GM12878 (cell line): ENCODE data around the gene PHLDB1. TPM values are rescaled to one million over a fixed set of nuclear protein-coding genes. Genes with fewer than 3 reads are reported as not detected.

Experiments
- ATAC-seq: fragments of 200-7000 bp; cut with Tn5 transposase; 3 replicates; pipeline ENCODE4 v1.9.1; 2020; ENCODE audit warnings: mild to moderate bottlenecking, moderate library complexity
- BruUV-seq: library from RNA; stranded (reverse); fragments of 400-500 nt; replicated peaks from 2 replicates; lab custom pipeline; 2021; lab: Mats Ljungman, UMichigan
- CTCF ChIA-PET: fragments of 300-600 bp; sonication (Branson Sonifier 250); formaldehyde crosslinking; extraction: SDS; loops from one replicate; lab custom pipeline; 2021; ENCODE audit warnings: inconsistent platforms; lab: Yijun Ruan, JAX
- POLR2A ChIA-PET: fragments of 350-600 bp; formaldehyde crosslinking; extraction: SDS; loops from one replicate; lab custom pipeline; 2021; ENCODE audit warnings: inconsistent platforms; lab: Charles Lee
- RAD21 ChIA-PET: fragments of 300-600 bp; sonication (Branson Sonifier 250); formaldehyde crosslinking; loops from one replicate; lab custom pipeline; 2023; ENCODE audit warnings: antibody characterized with exemption; ENCODE audit not compliant: unreplicated experiment; lab: Charles Lee
- SMC1A ChIA-PET: fragments of 300-600 bp; sonication (Branson Sonifier 250); formaldehyde crosslinking; loops from one replicate; lab custom pipeline; 2023; ENCODE audit not compliant: unreplicated experiment, uncharacterized antibody; lab: Charles Lee
- DNase-seq: peaks from one replicate; pipeline ENCODE4 v3.0.0-alpha.2; 2011; ENCODE audit warnings: low read depth, low spot score
- FAIRE-seq: peaks from 3 replicates; lab custom pipeline; 2011; peaks lifted over from hg19 to GRCh38; lab: Jason Lieb, UNC
- H2AFZ ChIP-seq: 2 replicates; pipeline ENCODE4 v1.6.0; 2011; ENCODE audit warnings: low read depth, low read length, control low read depth; ENCODE audit not compliant: control insufficient read depth
- H3K27ac ChIP-seq: 2 replicates; pipeline ENCODE4 v1.5.1; 2011; ENCODE audit warnings: control low read depth; ENCODE audit not compliant: control insufficient read depth, insufficient read depth
- H3K27me3 ChIP-seq, 2 experiments: replicated peaks in 1 of 2; 2 replicates each; pipeline versions ENCODE4 v1.6.0 to v1.6.1; 2011; ENCODE audit warnings: low read length in 1 of 2; ENCODE audit not compliant: control insufficient read depth in 2 of 2, insufficient read depth in 2 of 2
- H3K36me3 ChIP-seq, 2 experiments: 2 replicates each; pipeline ENCODE4 v1.5.1; 2011; ENCODE audit warnings: low read length in 1 of 2; ENCODE audit not compliant: control insufficient read depth in 2 of 2, insufficient read depth in 2 of 2
- H3K4me1 ChIP-seq: 2 replicates; pipeline ENCODE4 v1.6.1; 2011; ENCODE audit warnings: mild to moderate bottlenecking, low read length, moderate library complexity, mixed read lengths; ENCODE audit not compliant: control insufficient read depth, insufficient read depth
- H3K4me2 ChIP-seq: 2 replicates; pipeline ENCODE4 v1.6.0; 2011; ENCODE audit warnings: control low read depth; ENCODE audit not compliant: control insufficient read depth, insufficient read depth
- H3K4me3 ChIP-seq: fragments of 200-600 bp; sonication (generic); 2 replicates; pipeline ENCODE4 v1.5.1; 2016
- H3K79me2 ChIP-seq: 2 replicates; pipeline ENCODE4 v1.6.0; 2011; ENCODE audit warnings: low read length; ENCODE audit not compliant: control insufficient read depth, insufficient read depth
- H3K9ac ChIP-seq: 2 replicates; pipeline ENCODE4 v1.8.0; 2011; ENCODE audit warnings: low read length, control low read depth, mixed read lengths; ENCODE audit not compliant: control insufficient read depth, insufficient read depth
- H3K9me3 ChIP-seq: replicated peaks from 3 replicates; pipeline ENCODE4 v1.5.1; 2011; ENCODE audit warnings: mild to moderate bottlenecking, low read length; ENCODE audit not compliant: control insufficient read depth, insufficient read depth
- H4K20me1 ChIP-seq: 2 replicates; pipeline ENCODE4 v1.6.0; 2011; ENCODE audit not compliant: control insufficient read depth, insufficient read depth
- IKZF2 ChIP-seq, 2 experiments: fragments of 450-650 bp; IDR thresholded peaks; 2 replicates each; pipeline ENCODE4 v1.6.1; 2017; ENCODE audit warnings: mild to moderate bottlenecking in 2 of 2, moderate library complexity in 2 of 2
- IRF5 ChIP-seq: fragments of 450-650 bp; IDR thresholded peaks from 2 replicates; pipeline ENCODE4 v1.6.1; 2017; ENCODE audit warnings: borderline replicate concordance
- NFYB ChIP-seq: IDR thresholded peaks from 2 replicates; pipeline ENCODE4 v1.6.1; 2011; ENCODE audit warnings: low read depth, mild to moderate bottlenecking, low read length, improper control_type of control experiment, moderate library complexity; ENCODE audit not compliant: insufficient read depth
- RELB ChIP-seq: fragments of 450-650 bp; IDR thresholded peaks from 2 replicates; pipeline ENCODE4 v1.6.1; 2017; ENCODE audit warnings: low read depth, mild to moderate bottlenecking, moderate library complexity
- ZBTB4 ChIP-seq: fragments of 450-650 bp; formaldehyde crosslinking; IDR thresholded peaks from 2 replicates; pipeline ENCODE4 v1.4.0; 2022; ENCODE audit warnings: mild to moderate bottlenecking, moderate library complexity
- ZNF217 ChIP-seq: fragments of 450-650 bp; IDR thresholded peaks from 2 replicates; pipeline ENCODE4 v1.6.1; 2017; ENCODE audit warnings: antibody characterized with exemption, mild to moderate bottlenecking
- WGBS: methylation state at CpG from one replicate; pipeline ENCODE4 v1.1.6; 2016; ENCODE audit warnings: low lambda C conversion rate; ENCODE audit not compliant: insufficient replicate concordance, insufficient coverage; ENCODE audit errors: missing lambda C conversion rate; 5-methylcytosine and 5-hydroxymethylcytosine counted together
- in situ Hi-C: fragments of 300-500 bp; cut with MboI; formaldehyde crosslinking; loops from 9 replicates; pipeline ENCODE4 v1.14.3; 2018; ENCODE audit warnings: mixed read lengths
- intact Hi-C: fragments of 100-400 bp; cut with micrococcal nuclease; formaldehyde crosslinking; loops from one replicate; pipeline ENCODE4 v1.14.2; 2022; ENCODE audit not compliant: unreplicated experiment
- polyA plus RNA-seq, 11 experiments: library from polyadenylated mRNA; depleted of rRNA in 4 of 11; unstranded in 6 of 11; stranded (reverse) in 5 of 11; fragments of >200 nt; fragmentation: Nextera tagmentation in 4 of 11; fragmentation: Illumina TruSeq in 1 of 11; extraction: Ambion mirVana in 4 of 11; extraction: Trizol in 1 of 11; gene quantifications; 1 replicate in 1 of 11; 2 replicates in 10 of 11; pipeline versions ENCODE4 v1.2.1 to v1.2.3, GENCODE V29; 2011 to 2016; ENCODE audit warnings: inconsistent platforms in 2 of 11, missing spikeins in 2 of 11, low read depth in 1 of 11
- total RNA-seq, 4 experiments: library from RNA; depleted of rRNA in 3 of 4; stranded (reverse); fragments of >200 nt in 3 of 4; fragmentation: Illumina TruSeq in 1 of 4; extraction: Trizol in 1 of 4; gene quantifications; 2 replicates each; pipeline versions ENCODE4 v1.2.1 to v1.2.3, GENCODE V29; 2013 to 2021

The PHLDB1 gene
- total and polyA plus RNA-seq, 10 of the 15 experiments (the other 5 are each of a cell fraction or from before 2014, with no cell fraction given), result 0.03 to 0.26 (median 0.18) TPM; not detected in 4

GRCh38 chr11:118660681-118661424 is 53.4 kb downstream of the PHLDB1 start:
- FAIRE-seq (no peak), ATAC-seq (no peak), DNase-seq (no peak)
- BruUV-seq, result no TSS peak
- H4K20me1 ChIP-seq, result no peaks in the 10 kb centered on the region
- H3K4me3 ChIP-seq, result no peak overlapping the region
- H3K9me3 ChIP-seq, result no peaks in the 10 kb centered on the region
- H3K79me2 ChIP-seq, result no peaks in the 10 kb centered on the region
- intact Hi-C loops, result no loop called here
- H3K36me3 ChIP-seq, result no peaks in the 10 kb centered on the region
- peaks cover 0 to 4% of the 10 kb centered on the region in 2 experiments; a peak in 3 of 4 replicates for H3K27me3 ChIP-seq
- H3K9ac ChIP-seq, result no peak overlapping the region
- ChIA-PET CTCF (interaction anchor here (1.1 to 2.4 kb wide), 2 partner anchors 29 to 66 kb away, joined by 3 to 11 read pairs; no protein-coding TSS in a partner anchor), POLR2A (no interaction called here), RAD21 (no interaction called here), SMC1A (interaction anchor here (1.0 to 1.3 kb wide), 2 partner anchors 16 to 40 kb away, joined by 3 read pairs; no protein-coding TSS in a partner anchor)
- TF ChIP-seq IRF5 (no peak), IKZF2 (IDR thresholded peaks at IDR 0.05) (no peak), NFYB (no peak), RELB (no peak), ZNF217 (no peak), ZBTB4 (no peak)
- WGBS, result 13% methylated on average over 7 of the region's 7 CpGs
- in situ Hi-C loops, result no loop called here
- H3K4me2 ChIP-seq, result no peak overlapping the region
- no peak overlapping the region for H2AFZ ChIP-seq
- H3K27ac ChIP-seq, result no peak overlapping the region
- H3K4me1 ChIP-seq, result no peaks in the 10 kb centered on the region
